OCI-LY7 (cell line): ENCODE measurements around the gene CFLAR.

Experiments used
- EZH2phosphoT487 ChIP-seq: fragments of 200-600 bp; sonication (generic); IDR thresholded peaks from 2 replicates; pipeline ENCODE4 v1.6.1; 2018; ENCODE audit warnings: low read depth, borderline replicate concordance, mild to moderate bottlenecking, mixed run types, antibody characterized with exemption, low read length, moderate library complexity, mixed read lengths
- TF ChIP-seq, protein P1 (sequence below): fragments of 200-600 bp; sonication (generic); conservative IDR thresholded peaks from 2 replicates; pipeline ENCODE4 v1.5.1; 2014; ENCODE audit warnings: mild to moderate bottlenecking, antibody characterized with exemption, low read length, moderate library complexity, mixed read lengths

DNA sequence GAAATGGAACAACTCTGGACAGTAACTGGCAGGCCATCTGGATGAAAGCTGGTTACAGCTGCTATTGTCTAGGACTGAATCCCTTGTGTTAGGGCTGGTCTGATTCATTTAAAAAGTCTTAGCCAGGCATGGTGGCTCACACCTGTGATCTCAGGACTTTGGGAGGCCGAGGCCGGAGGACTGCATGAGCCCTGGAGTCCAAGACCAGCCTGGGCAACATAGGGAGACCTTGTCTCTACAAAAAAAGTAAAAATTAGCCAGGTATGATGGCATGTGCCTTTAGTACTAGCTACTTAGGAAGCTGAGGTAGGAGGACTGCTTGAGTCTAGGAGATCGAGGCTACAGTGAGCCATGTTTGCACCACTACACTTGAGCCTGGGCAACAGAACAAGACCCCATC lies 15.5 kb upstream of the CFLAR start:
- TF ChIP-seq, protein P1, sequence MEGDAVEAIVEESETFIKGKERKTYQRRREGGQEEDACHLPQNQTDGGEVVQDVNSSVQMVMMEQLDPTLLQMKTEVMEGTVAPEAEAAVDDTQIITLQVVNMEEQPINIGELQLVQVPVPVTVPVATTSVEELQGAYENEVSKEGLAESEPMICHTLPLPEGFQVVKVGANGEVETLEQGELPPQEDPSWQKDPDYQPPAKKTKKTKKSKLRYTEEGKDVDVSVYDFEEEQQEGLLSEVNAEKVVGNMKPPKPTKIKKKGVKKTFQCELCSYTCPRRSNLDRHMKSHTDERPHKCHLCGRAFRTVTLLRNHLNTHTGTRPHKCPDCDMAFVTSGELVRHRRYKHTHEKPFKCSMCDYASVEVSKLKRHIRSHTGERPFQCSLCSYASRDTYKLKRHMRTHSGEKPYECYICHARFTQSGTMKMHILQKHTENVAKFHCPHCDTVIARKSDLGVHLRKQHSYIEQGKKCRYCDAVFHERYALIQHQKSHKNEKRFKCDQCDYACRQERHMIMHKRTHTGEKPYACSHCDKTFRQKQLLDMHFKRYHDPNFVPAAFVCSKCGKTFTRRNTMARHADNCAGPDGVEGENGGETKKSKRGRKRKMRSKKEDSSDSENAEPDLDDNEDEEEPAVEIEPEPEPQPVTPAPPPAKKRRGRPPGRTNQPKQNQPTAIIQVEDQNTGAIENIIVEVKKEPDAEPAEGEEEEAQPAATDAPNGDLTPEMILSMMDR = no peak
- no peak for TF ChIP-seq EZH2phosphoT487
